Ascending aorta (tissue), 1 donor: ENCODE results near the gene CEP68. TPM values are rescaled to one million over a fixed set of nuclear protein-coding genes. Genes with fewer than 3 reads are reported as not detected.

Source experiments
- total RNA-seq: library from RNA; depleted of rRNA; stranded (reverse); fragments of >200 nt; gene quantifications from one replicate; pipeline ENCODE4 v1.1.0, GENCODE V29; 2016

CEP68 gene
- total RNA-seq, 1 donor from 2014 or later: 30.8 TPM

Other genes starting within 250 kb of the CEP68 start
- 19.5 TPM for gene SLC1A4, start 67.0 kb upstream of the CEP68 start, total RNA-seq
- gene RAB1A, start 73.7 kb downstream of the CEP68 start, total RNA-seq: 56.4 TPM
- 78.0 TPM for gene ACTR2, start 171.4 kb downstream of the CEP68 start, total RNA-seq